Midbrain (tissue), 1 donor: ENCODE data around the gene ALDH1B1.
"Not testable (repeated sequence)": the region's sequence is repeated elsewhere in the genome, so short reads cannot be mapped to it uniquely, and the experiment has no call there.

Experiments used
- DNase-seq: peaks from one replicate; lab custom pipeline; 2025; lab: John Stamatoyannopoulos, UW

The ALDH1B1 gene

DNA sequence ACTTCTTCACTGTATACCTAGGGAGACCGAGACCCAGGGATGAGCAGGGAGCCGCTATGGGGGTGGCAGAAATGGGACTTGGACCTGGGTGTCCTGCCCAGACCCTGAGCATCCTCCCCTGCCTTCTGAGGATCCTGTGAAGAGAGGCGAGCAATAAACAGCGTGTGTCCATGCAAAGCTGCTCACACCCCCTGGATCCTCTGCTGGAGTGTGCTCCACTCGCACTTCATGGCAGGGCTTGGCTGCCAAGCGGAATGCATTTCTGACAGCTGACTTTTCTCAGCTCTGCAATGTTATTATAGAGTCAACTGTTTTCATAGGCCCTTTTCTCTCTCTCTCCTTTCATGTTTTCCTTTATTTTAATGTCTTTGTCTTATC, 31.0 kb upstream of the ALDH1B1 start:
- DNase-seq = no peak

DNA sequence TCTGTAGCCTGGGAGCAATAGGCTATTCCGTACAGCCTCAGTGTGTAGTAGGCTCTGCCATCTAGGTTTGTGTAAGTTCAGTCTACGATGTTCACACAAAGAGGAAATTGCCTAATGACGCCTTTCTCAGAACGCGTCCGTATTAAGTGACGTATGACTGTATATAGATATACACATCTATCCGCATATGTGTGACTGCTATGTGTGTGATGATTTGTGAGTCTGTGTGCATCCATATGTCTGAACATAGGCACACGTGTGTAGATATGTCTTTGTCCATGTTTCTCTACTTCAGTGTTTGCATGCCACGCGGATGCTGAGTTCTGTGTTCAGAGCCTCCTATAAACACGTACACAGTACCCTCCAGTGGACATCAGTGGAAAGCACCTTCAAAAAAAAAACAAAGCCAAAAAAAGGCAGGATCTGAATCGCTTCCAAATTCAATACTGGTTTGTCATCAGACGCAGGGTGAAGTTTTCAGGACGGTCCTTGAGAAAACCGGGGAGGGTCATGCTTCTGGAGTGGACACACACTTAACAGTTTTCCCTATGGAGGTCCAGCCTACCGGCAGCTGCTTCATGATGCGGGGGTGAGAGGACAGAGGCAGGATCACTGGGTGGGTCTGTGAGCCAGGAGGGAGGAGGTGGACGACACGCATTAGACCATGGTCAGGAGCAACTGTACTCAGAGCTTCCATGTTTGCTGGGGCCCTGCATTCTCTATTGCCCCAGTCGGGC, 29.5 kb upstream of the ALDH1B1 start:
- peak; percentile 29 for DNase-seq

DNA sequence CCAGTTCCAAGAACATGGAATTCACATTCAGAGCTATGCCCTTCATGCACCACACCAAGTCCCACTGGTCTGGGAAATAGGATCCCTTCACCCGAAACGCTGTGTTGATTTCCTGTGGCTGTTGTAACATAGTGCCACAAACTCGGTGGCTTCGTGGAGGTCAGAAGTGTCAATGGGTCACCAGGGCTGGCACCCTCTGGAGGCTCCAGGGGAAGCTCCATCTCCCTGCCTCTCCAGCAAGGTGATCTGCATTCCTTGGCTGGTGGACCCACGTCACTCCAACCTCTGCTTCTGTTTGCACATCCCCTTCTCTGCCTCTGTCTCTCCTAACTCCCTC, 28.9 kb upstream of the ALDH1B1 start:
- no peak for DNase-seq

DNA sequence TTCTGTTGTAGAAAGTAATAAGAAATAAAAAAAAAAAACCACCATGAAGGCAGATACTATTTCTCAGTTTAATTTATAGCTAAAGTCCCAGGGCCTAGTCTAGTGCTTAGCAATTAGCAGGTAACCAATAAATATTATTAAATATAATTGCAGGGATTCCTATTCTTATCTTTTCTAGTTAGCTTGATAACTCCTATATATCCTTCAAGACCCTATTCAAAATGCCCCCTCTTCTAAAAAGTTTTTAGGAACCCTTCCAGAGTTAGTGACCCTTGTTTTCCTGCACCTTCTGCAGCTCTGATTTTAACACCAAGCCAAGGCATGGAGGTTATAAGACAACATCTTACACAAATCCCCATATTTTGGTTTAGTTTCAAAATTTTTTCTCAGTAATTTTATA, 24.6 kb upstream of the ALDH1B1 start:
- DNase-seq = no peak

DNA sequence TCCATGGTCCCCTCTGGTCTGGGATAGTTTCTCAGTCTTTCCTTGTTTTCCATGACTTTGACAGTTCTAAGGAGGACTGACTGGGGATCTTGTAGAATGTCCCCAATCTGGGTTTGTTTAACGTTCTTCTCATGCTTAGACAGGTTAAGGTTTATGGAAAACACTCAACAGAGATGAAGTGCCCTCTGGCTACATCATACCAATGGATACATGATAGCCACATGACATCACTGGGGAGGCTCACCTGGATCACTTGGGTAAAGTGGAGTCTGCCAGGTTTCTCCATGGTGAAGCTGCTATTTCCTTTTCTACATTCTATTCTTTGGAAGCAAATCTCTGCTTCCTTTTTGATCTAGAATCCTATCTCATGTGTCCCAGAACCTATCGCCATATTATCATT, 23.8 kb upstream of the ALDH1B1 start:
- DNase-seq = no peak

DNA sequence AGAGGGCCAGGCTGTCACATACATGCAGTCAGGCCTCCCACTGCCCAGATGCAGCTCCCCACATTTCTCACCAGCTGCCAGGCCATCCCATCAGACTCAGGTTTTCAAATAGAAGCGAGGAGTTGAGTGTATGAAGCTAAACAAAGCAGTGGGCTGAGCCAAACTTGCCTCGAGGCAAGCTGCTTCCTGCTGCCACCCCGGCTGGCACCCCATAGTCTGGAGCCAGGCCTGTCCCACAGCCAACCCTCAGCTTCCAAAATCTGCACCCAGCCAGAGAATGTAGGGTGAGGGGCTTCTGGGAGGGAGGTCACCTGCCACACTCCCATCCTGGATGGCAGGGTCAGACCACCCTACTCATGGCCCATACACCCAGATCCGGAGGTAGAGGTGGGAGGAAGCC, 22.3 kb upstream of the ALDH1B1 start:
- DNase-seq = no peak

DNA sequence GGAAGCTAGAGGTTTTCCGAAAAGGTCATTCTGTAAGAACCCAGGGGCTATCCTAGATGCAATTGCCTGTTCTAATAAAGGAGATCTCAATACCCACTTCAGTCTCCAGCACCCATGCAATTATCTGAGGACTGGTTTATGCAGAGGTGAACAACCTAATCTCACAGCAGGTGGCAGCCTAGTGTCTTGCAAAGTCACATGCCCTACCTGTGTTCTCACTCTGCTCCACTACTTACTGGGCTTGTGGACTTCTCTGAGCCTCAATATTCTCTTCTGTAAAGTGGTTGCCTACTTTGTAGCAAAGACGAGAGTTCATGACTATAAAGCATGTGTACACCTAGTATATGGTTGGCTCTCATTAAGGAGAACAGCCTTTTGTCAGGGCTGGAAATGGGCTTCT, 21.0 kb upstream of the ALDH1B1 start:
- DNase-seq = no peak

DNA sequence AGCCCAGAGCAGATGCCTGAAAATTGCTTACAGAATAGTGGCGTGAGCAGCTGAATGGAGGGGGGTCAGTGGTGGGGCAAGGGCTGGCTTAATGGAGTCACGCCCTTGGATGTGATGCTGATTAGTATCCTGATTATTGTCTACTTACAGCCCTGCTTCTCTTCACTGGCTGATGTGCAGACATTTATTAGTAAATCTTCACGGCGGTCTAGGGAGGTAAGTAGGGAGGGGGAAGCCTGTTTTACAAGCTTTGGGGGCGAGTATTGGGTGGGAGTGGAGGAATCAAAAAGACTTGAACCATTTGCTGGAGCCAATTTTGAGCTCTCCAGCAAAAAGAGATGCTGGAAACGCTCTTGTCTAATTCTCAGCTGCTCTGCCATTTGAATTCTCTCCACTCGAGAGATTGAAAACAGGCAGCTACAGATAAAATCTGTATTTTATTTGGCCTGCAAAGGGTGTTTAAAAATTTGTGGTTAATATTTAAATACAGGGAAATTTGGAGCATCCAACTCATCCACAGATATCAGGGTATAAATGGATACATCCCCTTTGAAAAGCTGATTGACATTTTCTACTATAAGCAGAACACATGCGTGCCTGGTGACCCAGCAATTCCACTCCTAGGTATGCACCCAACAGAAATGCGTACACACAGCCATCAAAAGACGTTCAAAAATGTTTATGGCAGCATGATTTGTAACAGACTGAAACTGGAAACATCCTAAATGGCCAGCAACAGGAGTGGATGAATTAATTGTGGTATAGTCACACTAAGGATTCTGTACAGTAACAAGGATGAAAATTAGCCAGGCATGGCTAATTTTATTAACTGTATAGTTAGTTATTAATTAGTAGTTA, 19.5 kb upstream of the ALDH1B1 start:
- DNase-seq = no peak

DNA sequence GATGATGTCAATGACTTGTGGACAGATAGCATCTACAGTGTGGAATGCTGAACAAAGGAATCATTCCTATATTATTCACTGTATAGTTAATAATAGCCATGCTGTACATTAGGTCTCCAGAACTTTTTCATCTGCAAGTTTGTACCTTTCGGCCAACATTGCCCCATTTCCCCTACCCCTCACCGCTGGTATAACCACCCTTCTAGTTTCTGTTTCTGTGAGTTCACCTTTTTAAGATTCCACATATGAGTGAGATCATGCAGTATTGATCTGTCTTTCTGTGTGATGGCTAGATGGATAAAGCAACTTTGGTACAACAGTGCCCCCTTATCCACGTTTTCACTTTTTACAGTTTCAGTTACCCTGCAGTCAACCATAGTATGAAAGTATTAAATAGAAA, 18.8 kb upstream of the ALDH1B1 start:
- no peak for DNase-seq

DNA sequence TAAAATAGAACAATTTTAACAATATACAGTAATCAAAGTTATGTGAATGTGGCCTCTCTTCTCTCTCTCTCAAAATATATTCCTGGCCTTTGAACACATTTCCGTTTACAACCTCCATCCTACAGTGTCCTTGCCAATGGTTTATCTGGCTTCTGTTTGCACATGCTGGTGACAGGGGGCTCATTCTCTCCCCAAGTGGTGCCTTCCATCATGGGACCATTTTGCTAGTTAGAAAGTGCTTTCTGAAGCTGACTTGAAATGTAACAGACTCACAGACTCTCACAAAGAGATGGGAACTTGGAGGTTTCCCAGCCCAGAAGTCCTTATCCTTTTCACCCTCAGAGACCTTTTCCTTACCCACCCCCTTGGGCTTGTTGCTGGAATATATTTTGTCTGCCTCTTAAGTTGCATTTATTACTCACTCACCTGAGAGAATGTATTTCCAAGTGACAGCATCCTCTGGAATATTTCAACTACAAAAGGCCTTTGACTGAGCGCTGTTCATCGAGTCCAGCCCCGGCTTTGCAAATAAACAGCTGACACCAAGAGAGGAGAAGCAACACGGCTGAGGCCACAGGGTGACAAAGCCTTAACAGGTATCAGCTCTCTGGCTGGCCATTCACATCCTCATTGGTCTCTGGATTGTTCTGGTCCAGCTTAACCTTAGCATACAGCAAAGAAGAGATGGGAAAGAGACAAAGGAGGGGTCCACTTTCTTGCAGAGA, 17.5 kb upstream of the ALDH1B1 start:
- no peak for DNase-seq

DNA sequence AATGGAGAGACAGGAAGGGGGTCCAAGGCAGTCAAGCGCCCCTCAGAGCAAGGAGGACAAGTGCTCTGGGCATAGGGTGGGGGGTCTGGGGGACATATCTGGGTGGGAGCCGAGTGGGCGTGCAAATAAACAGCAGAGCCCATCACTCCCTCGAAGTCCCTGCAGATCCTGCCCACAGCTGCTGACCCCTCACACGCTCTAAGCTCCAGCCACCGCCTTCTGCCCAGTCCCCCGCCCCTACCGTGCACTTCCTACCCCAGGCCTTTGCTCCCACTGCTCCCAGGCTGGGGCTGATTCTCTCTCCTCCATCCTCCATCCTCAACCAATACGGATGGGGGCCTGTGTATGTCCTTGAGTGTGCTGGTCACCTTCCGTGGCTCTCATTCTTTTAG, 16.9 kb upstream of the ALDH1B1 start:
- no peak for DNase-seq

DNA sequence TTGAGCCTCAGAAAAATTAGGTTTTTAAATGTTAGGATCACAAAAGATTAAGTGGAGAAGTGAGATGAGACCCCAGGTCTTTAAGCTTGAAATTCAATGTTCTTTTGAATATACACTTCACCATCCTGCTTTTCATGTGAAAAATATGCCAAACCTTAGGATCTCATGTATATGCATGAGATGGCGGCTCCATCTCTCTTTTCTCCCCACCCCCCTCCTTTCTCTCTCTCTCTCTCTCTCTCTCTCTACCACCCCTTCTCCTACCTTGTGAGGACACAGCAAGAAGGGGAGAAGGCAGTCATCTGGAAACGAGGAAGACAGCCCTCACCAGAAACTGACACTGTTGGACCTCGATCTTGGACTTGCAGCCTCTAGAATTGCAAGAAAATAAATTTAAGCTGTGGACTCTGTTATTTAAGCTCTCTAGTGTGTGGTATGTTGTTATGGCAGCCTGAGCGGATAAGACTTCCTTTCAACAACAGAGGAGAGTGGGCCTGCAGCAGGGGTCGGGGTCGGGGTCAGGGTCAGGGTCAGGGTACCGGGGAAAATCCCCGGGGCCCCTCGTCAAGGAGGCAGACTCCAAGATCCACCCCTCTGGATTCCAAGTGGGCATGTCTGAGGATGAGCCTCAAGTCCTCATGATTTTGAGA, 16.4 kb upstream of the ALDH1B1 start:
- DNase-seq = no peak

DNA sequence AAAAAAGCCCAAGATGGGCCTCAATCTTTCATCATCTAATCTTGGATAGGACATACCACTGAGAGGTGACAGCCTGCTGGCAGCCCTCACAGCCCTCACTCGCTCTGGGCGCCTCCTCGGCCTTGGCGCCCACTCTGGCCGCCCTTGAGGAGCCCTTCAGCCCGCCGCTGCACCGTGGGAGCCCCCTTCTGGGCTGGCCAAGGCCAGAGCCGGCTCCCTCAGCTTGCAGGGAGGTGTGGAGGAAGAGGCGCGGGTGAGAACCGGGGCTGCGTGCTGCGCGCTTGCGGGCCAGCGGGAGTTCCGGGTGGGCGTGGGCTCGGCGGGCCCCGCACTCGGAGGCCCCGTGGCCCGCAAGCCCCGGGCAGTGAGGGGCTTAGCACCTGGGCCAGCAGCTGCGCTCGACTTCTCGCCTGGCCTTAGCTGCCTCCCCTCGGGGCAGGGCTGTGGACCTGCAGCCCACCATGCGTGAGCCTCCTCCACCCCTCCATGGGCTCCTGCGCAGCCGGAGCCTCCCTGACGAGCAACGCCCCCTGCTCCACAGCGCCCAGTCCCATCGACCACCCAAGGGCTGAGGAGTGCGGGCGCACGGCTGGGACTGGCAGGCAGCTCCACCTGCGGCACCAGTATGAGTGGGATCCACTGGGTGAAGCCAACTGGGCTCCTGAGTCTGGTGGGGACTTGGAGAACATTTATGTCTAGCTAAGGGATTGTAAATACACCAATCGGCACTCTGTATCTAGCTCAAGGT, 15.0 kb upstream of the ALDH1B1 start:
- DNase-seq = not testable (repeated sequence)

DNA sequence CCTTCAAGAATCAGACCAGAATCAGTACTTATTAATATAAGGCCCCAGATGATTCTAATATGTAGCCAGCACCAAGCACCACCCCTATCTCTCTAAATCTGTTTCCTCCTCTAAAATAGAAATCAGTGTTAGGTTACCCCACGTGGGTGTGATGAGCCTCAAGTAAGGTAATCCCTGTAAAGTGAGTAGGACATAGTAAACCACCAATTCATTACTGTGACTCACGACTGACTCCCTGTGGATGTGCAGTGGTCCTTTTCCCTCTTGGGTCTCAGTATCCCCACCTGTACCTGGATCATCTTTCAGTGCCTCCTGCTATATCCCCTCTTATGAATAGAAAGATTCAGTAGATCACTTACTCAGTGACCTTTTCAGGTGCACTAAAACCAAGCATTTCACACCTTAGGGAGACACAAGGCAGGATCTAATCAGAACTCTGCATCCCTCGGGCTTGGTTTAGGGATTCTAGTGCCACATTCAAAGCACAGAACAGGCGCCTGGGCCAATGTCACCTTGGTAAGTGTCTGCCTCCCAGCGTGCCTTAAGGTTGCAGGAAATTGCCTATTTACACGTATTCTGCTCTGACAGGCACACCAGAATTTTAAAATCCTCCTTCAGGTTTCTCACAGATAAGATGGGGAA, 12.2 kb upstream of the ALDH1B1 start:
- DNase-seq = no peak

DNA sequence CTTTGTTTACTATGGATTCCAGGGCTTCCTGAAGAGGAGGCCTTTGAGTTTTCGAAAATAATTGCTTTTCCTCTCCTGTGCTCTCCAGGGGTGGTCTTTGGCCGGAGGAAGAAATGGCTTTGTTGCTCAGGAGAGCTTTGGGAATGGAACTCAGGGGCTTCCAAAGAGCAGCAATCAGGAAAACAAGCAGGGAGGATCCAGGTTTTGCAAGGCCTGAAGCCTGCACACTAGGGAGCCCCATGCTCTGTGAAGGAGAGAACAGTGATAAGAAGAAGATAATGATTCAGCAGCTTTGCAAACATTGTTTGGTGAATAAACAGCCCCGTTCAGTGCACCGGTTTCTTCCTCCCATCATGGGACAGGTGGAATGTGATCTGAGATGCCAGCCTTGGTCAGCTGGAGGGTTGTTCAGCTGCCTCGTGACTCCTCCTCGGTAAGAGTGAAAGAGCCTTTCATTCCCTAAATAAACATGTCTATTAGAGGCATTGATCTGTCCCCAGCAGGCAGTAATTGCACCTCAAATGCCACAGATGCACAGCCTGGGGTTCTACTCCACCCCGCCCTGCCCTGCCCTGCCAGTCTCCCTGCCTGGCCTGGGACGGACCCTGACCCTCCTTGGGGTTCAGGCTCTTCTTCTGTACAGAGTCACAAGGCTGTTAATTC, 11.5 kb upstream of the ALDH1B1 start:
- DNase-seq = no peak

DNA sequence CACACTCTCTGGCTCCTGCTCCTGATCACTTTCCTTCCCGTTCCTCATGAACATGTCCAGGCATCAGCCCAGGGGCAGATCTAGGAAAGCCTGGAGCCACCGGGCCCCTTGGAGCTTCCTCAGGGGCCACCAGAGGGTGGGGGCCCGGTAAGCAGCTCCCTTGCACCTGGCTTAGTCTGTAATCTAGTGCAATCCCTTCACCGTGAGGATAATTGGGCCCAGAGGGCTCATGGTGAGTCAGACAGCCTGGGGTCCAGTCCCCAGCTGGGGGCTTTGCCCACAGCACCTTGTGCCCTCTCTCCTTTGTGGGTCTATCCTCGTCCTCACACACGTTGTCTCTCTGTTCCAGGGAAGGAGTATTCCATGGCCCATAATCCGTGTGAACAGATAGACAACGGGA, 10.4 kb upstream of the ALDH1B1 start:
- DNase-seq = no peak

DNA sequence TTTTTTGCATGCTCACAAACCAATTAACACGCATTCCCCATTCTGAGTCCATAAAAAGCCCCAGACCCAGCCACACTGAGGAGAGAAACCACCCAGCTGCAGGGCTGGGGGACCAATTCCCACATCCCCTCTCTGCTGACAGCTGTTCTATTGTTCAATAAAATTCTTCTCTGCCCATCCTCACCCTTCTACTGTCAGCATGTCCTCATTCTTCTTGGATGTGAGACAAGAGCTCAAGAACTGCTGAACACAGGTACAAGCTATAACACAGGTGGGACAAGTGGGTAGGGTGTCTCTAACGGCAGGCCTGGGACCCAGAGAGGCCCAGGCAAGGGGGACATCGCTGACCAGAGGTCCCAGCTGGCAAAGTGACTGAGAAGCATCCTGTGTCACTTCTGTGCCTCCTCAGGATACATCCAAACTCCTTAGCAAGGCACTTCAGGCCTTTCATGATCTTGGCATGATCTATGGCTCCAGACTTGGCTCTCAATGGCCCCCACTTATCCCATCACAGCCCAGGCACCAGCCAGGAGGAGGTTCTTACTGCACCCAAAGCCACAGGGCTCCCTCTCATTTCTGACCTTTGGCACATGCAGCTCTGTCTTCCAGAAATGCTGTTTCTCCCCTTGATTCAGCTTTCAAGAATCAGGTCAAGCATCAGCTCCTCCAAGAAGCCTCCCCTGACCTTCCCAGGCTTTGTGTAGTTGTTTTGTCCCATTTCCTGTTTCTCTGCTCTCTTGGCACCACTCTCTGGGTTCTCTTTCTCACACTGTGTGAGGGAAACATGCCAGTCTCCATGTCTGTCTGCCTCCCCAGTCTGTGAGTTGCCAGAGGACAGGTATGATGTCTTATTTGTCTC, 7.3 kb upstream of the ALDH1B1 start:
- no peak for DNase-seq

DNA sequence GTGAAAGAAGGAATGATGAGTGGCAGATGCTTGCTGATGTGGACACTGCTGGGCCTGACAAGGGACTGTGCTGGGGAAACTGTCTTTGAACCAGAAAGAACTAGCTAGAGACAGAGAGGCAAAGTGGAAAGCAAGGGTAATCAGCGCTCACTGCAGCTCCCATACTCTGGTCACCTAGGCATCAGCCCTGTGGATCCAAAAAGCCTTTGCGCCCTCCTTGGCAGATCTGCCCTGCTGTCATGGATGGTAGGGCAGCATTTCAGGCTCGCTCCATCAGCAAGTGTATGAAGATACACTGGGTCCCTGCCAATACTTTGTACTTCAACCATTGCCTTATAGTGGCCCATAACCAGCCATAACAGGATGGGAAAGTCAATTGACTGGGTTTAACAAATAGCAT, 6.6 kb upstream of the ALDH1B1 start:
- DNase-seq = no peak

DNA sequence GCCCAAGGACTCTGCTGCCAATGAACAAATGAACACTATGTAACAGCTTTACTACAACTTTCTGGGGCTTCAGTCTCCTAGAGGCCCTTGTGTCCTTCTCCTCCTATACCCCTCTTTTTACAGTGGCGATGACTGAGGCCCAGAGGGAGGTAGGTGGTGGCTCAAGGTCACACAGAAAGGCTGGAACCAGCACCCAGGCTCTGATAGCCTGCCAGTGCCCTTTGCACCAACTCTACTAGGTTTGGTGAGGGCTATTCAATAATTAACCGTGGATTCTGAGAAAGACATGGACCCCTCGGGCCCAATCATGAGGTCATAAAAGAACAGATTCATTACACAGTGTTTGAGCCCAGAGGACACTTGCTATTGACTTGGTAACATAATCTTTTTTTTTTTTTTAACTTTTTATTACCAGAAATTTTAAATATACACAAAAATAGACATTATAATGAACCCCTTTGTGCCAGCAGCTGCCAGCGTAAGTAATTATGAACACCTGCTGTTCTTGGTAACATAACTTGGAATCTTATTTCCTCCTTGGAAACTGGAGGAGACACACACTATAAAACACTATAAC, 6.1 kb upstream of the ALDH1B1 start:
- no peak for DNase-seq
